Kidney tubule cell (primary cell): ENCODE measurements around the gene NF1.
"Not testable (repeated sequence)": the region's sequence is repeated elsewhere in the genome, so short reads cannot be mapped to it uniquely, and the experiment has no call there.

ENCODE experiments used
- DNase-seq: peaks from one replicate; pipeline ENCODE4 v3.0.0-alpha.2; 2018; ENCODE audit warnings: low spot score

Gene NF1

GRCh38 chr17:31178951-31179350, 84.2 kb downstream of the NF1 start:
- not testable (repeated sequence) for DNase-seq

GRCh38 chr17:31195305-31195704, 100.5 kb downstream of the NF1 start:
- DNase-seq: no peak

GRCh38 chr17:31198026-31198425, 103.2 kb downstream of the NF1 start:
- DNase-seq: peak; percentile 61

- peak; percentile 66 for DNase-seq
Measured at GRCh38 chr17:31198666-31199065, 103.9 kb downstream of the NF1 start.

GRCh38 chr17:31200287-31200686, 105.5 kb downstream of the NF1 start:
- no peak for DNase-seq

GRCh38 chr17:31202968-31203367, 108.2 kb downstream of the NF1 start:
- DNase-seq: no peak

GRCh38 chr17:31211352-31212012, 116.7 kb downstream of the NF1 start:
- DNase-seq: no peak

- peak; percentile 58 for DNase-seq
Measured at GRCh38 chr17:31216031-31216751, 121.4 kb downstream of the NF1 start.

GRCh38 chr17:31224366-31224765, 129.6 kb downstream of the NF1 start:
- no peak for DNase-seq

- no peak for DNase-seq
Measured at GRCh38 chr17:31225831-31226230, 131.1 kb downstream of the NF1 start.

GRCh38 chr17:31226373-31226772, 131.6 kb downstream of the NF1 start:
- DNase-seq: no peak

GRCh38 chr17:31226950-31227349, 132.2 kb downstream of the NF1 start:
- DNase-seq: no peak

GRCh38 chr17:31231852-31232251, 137.1 kb downstream of the NF1 start:
- DNase-seq: no peak

GRCh38 chr17:31235110-31235509, 140.3 kb downstream of the NF1 start:
- DNase-seq: no peak

- no peak for DNase-seq
Measured at GRCh38 chr17:31236137-31236536, 141.4 kb downstream of the NF1 start.

GRCh38 chr17:31236712-31237111, 141.9 kb downstream of the NF1 start:
- no peak for DNase-seq

GRCh38 chr17:31241116-31241515, 146.3 kb downstream of the NF1 start:
- no peak for DNase-seq

- peak; percentile 82 for DNase-seq
Measured at GRCh38 chr17:31248986-31249834, 154.4 kb downstream of the NF1 start.

GRCh38 chr17:31249835-31250141, 155.0 kb downstream of the NF1 start:
- DNase-seq: no peak

GRCh38 chr17:31250229-31250628, 155.5 kb downstream of the NF1 start:
- no peak for DNase-seq

GRCh38 chr17:31251105-31251969, 156.6 kb downstream of the NF1 start:
- no peak for DNase-seq

- no peak for DNase-seq
Measured at GRCh38 chr17:31251970-31252328, 157.2 kb downstream of the NF1 start.
